GM10266 (cell line): ENCODE results near the gene PRMT3.

ENCODE experiments used
- DNase-seq: peaks from one replicate; pipeline ENCODE4 v3.0.0; 2012; ENCODE audit errors: extremely low spot score
- CTCF ChIP-seq: IDR thresholded peaks from 2 replicates; pipeline ENCODE4 v1.5.1; 2012; ENCODE audit warnings: mild to moderate bottlenecking, low read depth; ENCODE audit not compliant: control insufficient read depth, insufficient read depth; ENCODE audit errors: missing control alignments

The PRMT3 gene

GRCh38 chr11:20387261-20388095 is at the start of gene PRMT3:
Gene PRMT3 (plus strand): TSS chr11:20387716. CDS start chr11:20387747, 31 bp downstream.
- TF ChIP-seq CTCF = no peak
- peak; percentile 95 for DNase-seq

GRCh38 chr11:20342347-20343141 is 45.0 kb upstream of the PRMT3 start:
- TF ChIP-seq CTCF = no peak
- no peak for DNase-seq

- no peak for DNase-seq
These were observed 36.4 kb upstream of the PRMT3 start for GRCh38 chr11:20351136-20351535.

GRCh38 chr11:20351751-20352262 is 35.7 kb upstream of the PRMT3 start:
- no peak for DNase-seq
- TF ChIP-seq CTCF = no peak

More at GRCh38 chr11:20351136-20351535, 36.4 kb upstream of the PRMT3 start:
- no peak for TF ChIP-seq CTCF

GRCh38 chr11:20353829-20354434 is 33.6 kb upstream of the PRMT3 start:
- TF ChIP-seq CTCF = peak; percentile 83
- DNase-seq = peak; percentile 45

- peak; percentile 40 for DNase-seq
- peak; percentile 52 for TF ChIP-seq CTCF
These were observed 32.0 kb upstream of the PRMT3 start for GRCh38 chr11:20355221-20356219.
